GM04503 (cell line): ENCODE measurements around the gene RET.

Experiments
- DNase-seq: peaks from one replicate; pipeline ENCODE4 v3.0.0-alpha.2; 2012; ENCODE audit warnings: low read depth

The RET gene

DNA sequence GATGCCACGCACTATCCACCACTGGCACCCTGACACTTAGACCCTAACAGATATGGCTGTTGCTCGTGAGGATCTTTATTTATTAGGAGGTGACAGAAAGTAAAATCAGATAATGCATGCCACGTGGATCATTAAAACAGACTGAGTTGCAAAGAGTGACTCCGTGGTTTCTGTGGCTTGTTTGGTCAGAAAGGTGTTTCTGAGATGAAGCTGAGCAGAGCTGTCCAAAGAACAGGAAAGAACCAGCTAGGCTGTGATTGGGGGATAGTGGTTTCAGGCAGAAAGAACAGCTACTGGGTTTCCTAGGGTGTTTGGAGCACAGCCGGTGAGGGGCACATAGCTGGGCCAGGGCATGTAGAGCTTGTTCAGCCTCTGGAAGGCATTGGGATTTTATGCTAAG is 95.8 kb downstream of the RET start:
- DNase-seq = no peak

DNA sequence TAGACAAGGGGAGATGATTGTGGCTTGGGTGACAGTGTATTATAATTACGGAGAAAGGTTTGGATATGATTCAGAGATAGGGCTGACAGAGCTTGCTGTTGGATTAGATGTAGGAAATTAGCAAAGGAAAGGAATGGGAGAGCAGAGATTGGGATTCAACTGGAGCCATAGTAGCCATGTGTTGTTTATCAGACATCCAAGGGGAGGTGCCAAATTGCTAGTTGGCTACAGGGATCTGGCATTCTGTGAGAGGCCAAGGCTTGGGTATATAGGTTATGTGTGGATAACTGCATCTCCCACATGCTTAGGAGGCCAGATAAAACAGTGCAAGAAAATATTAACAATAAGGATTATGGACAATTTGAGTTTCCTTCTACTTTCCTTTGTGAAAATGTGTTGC is 96.3 kb downstream of the RET start:
- no peak for DNase-seq

DNA sequence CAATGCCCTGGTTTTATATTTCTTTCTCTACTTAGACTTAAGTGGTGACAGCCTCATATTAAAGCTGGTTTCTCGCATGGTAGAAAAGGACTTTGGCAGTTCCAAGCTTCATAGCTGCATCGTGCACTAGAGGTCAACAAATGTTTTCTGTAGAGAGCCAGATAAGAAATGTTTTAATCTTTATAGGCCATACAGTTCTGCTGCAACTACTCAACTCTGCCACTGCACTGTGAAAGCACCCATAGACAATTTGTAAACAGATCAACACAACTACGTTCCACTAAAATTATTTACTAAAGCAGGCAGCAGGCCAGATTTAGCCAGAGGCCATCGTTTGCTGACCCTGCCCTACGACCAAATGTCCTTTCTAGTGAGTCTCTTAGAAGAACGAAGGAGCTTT is 98.1 kb downstream of the RET start:
- no peak for DNase-seq

DNA sequence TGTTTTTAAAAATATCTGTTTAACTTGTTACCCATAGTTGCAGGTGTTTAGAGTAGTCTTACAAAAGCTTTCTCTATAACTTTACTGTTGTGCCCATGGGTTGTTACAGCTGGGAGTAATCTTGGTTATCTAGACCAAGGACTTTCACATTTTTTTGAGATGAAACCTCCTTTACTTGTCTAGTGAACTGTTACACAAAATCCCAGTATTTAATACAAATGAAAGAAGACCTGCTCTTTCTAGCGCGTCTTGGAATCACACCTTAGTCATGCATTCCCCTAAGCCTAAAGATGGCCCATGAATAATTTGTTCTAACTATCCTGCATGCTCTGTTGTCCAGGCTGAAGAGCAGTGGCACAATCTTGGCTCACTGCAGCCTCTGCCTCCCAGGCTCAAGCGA is 99.4 kb downstream of the RET start:
- DNase-seq = no peak

DNA sequence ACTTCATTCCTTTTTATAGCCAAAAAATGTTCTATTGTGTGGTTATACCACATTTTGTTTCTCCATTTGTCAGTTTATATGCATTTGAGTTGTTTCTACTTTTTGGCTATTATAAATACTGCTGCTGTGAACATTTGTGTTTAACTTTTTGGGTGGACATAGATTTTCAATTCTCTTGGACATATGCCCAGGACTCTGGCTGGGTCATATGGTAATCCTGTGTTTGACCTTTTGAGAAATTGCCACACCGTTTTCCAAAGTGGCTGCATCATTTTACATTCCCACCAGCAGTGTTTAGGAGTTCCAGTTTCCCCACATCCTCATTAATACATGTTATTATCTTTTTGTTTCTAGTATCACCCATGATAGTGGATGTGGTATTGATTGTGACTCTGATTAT is 100.7 kb downstream of the RET start:
- no peak for DNase-seq
